ENCODE measurements around the gene ATP1B1.

Gene ATP1B1

DNA sequence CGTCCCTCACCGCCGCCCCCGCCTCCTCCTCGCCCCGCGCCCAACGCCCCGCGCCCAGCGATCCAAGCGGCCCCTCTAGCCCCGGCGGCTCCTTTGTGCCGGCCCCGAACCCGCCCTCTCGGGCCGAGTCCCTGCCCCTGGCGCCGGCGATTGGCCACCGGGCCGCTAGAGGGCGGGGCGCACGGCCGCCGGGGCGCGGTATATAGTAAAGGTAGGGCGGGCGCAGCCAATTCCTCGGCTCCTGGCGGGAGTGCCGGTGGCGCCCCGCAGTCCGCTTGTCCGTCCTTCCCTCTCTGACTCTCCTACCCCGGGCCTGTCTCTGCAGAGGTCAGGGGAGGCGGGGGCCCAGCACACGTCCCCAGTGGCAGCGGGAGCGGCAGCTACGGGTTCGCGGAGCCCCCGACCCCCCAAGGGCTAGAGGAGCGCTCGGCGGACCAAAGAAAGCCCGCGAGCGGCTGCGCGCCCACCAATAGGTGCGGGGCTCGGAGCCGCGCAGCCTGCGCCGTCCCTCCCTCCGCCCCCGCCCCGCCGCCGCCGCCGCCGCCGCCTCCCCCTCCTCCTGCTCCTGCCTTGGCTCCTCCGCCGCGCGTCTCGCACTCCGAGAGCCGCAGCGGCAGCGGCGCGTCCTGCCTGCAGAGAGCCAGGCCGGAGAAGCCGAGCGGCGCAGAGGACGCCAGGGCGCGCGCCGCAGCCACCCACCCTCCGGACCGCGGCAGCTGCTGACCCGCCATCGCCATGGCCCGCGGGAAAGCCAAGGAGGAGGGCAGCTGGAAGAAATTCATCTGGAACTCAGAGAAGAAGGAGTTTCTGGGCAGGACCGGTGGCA is at the start of gene ATP1B1:
Gene ATP1B1, plus strand, starts transcription at position 596 of the 826 bp plus-strand sequence. Its CDS starts 140 bp downstream, at position 736.
- H3K36me3 Mint-ChIP-seq: no peaks in the 10 kb centered on the region
- H3K9me3 Mint-ChIP-seq: no peaks in the 10 kb centered on the region
- H3K4me3 Mint-ChIP-seq: peak within 1 kb of the TSS; percentile 73
- CTCF ChIA-PET: no interaction called here
- peaks cover 32% of the 10 kb centered on the region for H3K4me1 Mint-ChIP-seq
- H3K27ac Mint-ChIP-seq: peak within 1 kb of the TSS; percentile 76
- peaks cover 23% of the 10 kb centered on the region for H3K27me3 Mint-ChIP-seq
- peak; percentile 87 for DNase-seq

- no peak for DNase-seq
- Mint-ChIP-seq H3K9me3 (no peaks in the 10 kb centered on the region), H3K4me3 (no peak overlapping the region), H3K36me3 (no peaks in the 10 kb centered on the region), H3K4me1 (peaks cover 6% of the 10 kb centered on the region), H3K27me3 (peaks cover 13% of the 10 kb centered on the region), H3K27ac (no peak overlapping the region)
- CTCF ChIA-PET: interaction anchor here (0.9 kb wide), 1 partner anchor 14 kb away, joined by 3 read pairs; no protein-coding TSS in a partner anchor
Observed at GRCh38 chr1:169059421-169059820, 47.1 kb upstream of the ATP1B1 start.

DNA sequence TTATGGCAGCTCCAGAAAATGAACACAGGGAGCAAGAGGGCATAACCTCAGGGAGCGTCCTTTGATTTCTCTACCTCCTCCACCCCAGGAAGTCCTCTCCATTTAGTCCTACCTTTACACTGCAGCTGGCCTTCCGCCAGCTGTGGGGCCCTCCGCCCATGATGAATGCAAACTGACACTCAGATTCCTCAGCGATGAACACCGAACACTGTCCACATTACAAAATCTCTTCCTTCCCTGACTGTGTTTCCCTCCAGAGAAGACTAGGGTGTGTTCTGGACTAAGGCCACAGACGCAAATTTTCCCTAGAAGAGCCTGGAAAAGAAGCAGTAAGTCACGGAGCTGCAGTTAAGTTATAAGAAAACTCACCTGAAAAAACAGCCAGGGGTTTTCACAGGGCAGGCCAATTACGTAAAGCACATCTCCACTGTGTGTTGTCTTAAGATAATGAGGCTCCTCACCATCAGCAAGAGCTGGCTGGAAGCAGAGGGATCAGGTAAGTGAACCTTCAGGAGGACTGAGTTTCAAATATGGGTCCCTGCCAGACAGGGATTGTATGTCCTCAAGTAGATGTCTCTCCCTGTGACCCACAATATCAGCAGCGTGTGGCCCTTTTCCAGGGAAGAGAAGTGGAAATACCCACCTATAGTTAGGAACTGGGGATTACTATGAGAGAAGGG is 46.3 kb upstream of the ATP1B1 start:
- peaks cover 13% of the 10 kb centered on the region for H3K27me3 Mint-ChIP-seq
- CTCF ChIA-PET: interaction anchor here (0.9 kb wide), 1 partner anchor 15 kb away, joined by 3 read pairs; no protein-coding TSS in a partner anchor
- H3K27ac Mint-ChIP-seq: no peak overlapping the region
- no peaks in the 10 kb centered on the region for H3K36me3 Mint-ChIP-seq
- H3K9me3 Mint-ChIP-seq: no peaks in the 10 kb centered on the region
- peaks cover 6% of the 10 kb centered on the region for H3K4me1 Mint-ChIP-seq
- no peak for DNase-seq
- H3K4me3 Mint-ChIP-seq: no peak overlapping the region

GRCh38 chr1:169060919-169061639 is 45.4 kb upstream of the ATP1B1 start:
- no peaks in the 10 kb centered on the region for H3K9me3 Mint-ChIP-seq
- peaks cover 6% of the 10 kb centered on the region for H3K4me1 Mint-ChIP-seq
- H3K36me3 Mint-ChIP-seq: no peaks in the 10 kb centered on the region
- H3K4me3 Mint-ChIP-seq: no peak overlapping the region
- CTCF ChIA-PET: no interaction called here
- no peak overlapping the region for H3K27ac Mint-ChIP-seq
- peaks cover 8% of the 10 kb centered on the region for H3K27me3 Mint-ChIP-seq
- no peak for DNase-seq

DNA sequence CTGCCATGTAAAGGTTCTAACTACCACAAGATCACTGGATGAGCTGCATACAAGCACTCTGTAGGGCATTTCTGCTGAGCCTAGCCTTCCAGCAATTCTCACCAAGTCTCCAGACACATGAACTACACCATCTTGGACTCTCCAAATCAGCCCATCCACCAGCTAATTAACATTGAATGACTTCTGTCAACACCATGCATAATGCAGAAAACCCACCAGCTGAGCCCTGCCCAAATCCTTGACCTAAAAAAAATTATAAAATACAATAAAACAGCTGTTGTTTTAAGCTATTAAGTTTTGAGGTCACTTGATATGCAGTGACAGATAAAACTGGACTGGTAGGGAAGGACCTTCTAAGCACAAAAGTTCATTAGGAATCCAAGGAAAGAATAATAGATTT is 44.3 kb upstream of the ATP1B1 start:
- CTCF ChIA-PET: no interaction called here
- Mint-ChIP-seq H3K27me3 (peaks cover 8% of the 10 kb centered on the region), H3K36me3 (no peaks in the 10 kb centered on the region), H3K4me1 (peaks cover 6% of the 10 kb centered on the region), H3K9me3 (peaks cover 4% of the 10 kb centered on the region), H3K4me3 (no peak overlapping the region), H3K27ac (no peak overlapping the region)
- DNase-seq: no peak

DNA sequence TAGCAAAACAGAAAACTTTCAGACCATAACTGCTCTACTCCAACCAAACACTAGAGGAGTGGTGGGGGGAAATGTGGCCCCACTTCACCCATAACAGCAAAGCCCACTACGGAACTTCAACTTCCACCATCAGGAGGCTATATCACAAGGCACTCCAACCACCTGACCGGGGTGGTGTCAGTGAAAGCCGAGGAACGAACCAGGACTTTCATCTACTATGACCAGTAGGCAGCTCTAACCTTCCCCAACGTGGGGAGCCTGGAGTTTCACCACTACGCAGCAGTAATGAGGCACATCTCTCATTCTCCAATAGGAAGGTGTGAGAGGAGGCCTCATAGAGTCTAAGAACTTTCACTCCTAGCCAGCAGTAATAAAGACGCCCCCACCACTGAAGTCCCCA is 42.4 kb upstream of the ATP1B1 start:
- peaks cover 6% of the 10 kb centered on the region for H3K4me1 Mint-ChIP-seq
- peaks cover 4% of the 10 kb centered on the region for H3K9me3 Mint-ChIP-seq
- no peaks in the 10 kb centered on the region for H3K36me3 Mint-ChIP-seq
- CTCF ChIA-PET: no interaction called here
- H3K4me3 Mint-ChIP-seq: no peak overlapping the region
- H3K27ac Mint-ChIP-seq: no peak overlapping the region
- H3K27me3 Mint-ChIP-seq: peaks cover 11% of the 10 kb centered on the region
- DNase-seq: no peak

- Mint-ChIP-seq H3K27ac (no peak overlapping the region), H3K36me3 (no peaks in the 10 kb centered on the region), H3K9me3 (peaks cover 4% of the 10 kb centered on the region), H3K27me3 (peaks cover 6% of the 10 kb centered on the region), H3K4me3 (no peak overlapping the region), H3K4me1 (no peaks in the 10 kb centered on the region)
- DNase-seq: no peak
- CTCF ChIA-PET: no interaction called here
Observed at GRCh38 chr1:169070547-169070946, 35.9 kb upstream of the ATP1B1 start.

DNA sequence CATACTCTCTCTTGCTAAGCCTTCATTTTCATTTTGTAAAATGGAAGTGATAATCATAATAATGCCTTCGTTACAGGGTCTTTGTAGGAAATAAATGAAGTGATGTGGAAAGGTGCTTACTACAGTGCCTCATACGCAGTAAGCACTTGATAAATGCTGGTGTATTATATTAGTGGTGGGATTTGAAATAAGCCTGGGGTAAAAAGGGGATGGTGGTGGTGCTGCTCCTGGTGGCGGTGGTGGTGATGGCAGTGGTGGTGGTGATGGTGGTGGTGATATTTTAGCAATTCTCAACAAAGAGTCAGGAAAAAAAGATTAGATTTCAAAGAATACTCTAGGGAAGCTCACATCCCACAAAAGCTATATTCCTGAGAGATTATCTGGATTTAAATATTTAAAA is 35.5 kb upstream of the ATP1B1 start:
- CTCF ChIA-PET: no interaction called here
- H3K36me3 Mint-ChIP-seq: no peaks in the 10 kb centered on the region
- no peak overlapping the region for H3K27ac Mint-ChIP-seq
- peaks cover 6% of the 10 kb centered on the region for H3K27me3 Mint-ChIP-seq
- peaks cover 4% of the 10 kb centered on the region for H3K9me3 Mint-ChIP-seq
- no peak for DNase-seq
- no peak overlapping the region for H3K4me3 Mint-ChIP-seq
- no peaks in the 10 kb centered on the region for H3K4me1 Mint-ChIP-seq

DNA sequence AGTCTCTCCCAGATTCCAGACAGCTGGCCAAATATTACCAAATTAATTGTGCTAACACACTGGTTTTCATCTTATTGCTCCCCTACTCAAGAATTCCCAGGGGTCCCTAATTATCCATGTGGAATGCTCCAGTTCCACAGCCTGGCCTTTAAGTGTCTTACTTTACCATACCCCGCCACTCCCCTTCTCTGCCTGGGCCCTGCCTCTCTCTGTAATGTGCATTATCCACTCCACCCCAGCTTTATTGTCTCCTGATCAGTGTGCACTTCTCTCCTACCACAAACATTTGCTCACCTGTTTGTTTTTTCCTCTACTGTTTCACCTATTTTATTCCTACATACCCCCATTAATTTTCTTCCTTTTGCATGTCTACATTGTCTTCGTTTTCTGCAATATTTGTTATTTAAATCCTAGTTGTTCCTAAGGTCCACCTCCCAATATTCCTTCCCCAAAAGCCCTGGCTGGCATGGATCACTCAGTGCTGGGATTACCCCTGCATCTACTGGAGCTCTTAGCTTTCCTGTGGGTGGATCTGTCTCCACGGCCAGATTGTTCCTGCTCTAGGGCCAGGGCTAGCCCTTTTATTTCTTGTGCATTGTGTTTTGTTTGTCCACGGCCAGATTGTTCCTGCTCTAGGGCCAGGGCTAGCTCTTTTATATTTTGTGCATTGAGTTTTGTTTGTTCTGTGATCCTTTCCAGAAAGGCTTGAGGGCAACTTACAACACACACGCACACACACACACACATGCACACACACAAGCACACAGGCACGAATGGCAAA is 33.4 kb upstream of the ATP1B1 start:
- Mint-ChIP-seq H3K36me3 (no peaks in the 10 kb centered on the region), H3K4me3 (no peak overlapping the region), H3K27me3 (peaks cover 6% of the 10 kb centered on the region), H3K27ac (no peak overlapping the region), H3K4me1 (no peaks in the 10 kb centered on the region), H3K9me3 (no peaks in the 10 kb centered on the region)
- CTCF ChIA-PET: no interaction called here
- DNase-seq: no peak

GRCh38 chr1:169078163-169078883 is 28.2 kb upstream of the ATP1B1 start:
- Mint-ChIP-seq H3K36me3 (no peaks in the 10 kb centered on the region), H3K27me3 (no peaks in the 10 kb centered on the region), H3K9me3 (no peaks in the 10 kb centered on the region), H3K4me1 (no peaks in the 10 kb centered on the region), H3K4me3 (no peak overlapping the region), H3K27ac (no peak overlapping the region)
- CTCF ChIA-PET: no interaction called here
- DNase-seq: no peak

GRCh38 chr1:169081503-169082123 is 24.9 kb upstream of the ATP1B1 start:
- no peaks in the 10 kb centered on the region for H3K4me1 Mint-ChIP-seq

DNA sequence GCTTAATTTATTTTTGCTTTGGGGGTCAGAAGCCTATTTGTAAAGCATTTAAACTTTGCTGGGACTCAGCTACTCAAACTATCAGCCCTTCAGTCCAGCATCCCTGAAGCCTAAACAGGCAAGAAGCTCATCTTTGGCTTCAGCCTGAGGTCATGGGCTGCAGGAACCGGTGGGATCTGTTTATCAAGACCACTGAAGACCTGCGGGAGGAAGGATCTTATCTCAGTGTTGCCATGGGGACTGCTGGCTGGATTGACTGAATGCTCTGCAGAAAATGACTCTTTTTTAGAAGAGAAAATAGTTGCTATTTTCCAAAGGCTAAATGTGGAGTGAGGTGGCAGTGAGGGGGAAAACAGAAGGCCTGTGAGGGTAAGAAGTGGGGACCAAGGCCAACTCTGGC is 20.6 kb upstream of the ATP1B1 start:
- Mint-ChIP-seq H3K4me3 (no peak overlapping the region), H3K27me3 (peaks cover 9% of the 10 kb centered on the region), H3K9me3 (no peaks in the 10 kb centered on the region), H3K4me1 (no peaks in the 10 kb centered on the region), H3K27ac (no peak overlapping the region), H3K36me3 (no peaks in the 10 kb centered on the region)
- no peak for DNase-seq
- CTCF ChIA-PET: no interaction called here

More at GRCh38 chr1:169081503-169082123, 24.9 kb upstream of the ATP1B1 start:
- no peaks in the 10 kb centered on the region for H3K36me3 Mint-ChIP-seq
- H3K4me3 Mint-ChIP-seq: no peak overlapping the region
- H3K27ac Mint-ChIP-seq: no peak overlapping the region
- CTCF ChIA-PET: no interaction called here
- H3K9me3 Mint-ChIP-seq: no peaks in the 10 kb centered on the region
- DNase-seq: no peak
- peaks cover 7% of the 10 kb centered on the region for H3K27me3 Mint-ChIP-seq

All from activated naive CD4-positive, alpha-beta T cell treated with anti-CD3 and anti-CD28 coated beads, Interleukin-2, amount 10 ng/mL, durations not matched to agents 7 days and 5 days (primary cell).